ENCODE results near the gene HELZ.

DNA sequence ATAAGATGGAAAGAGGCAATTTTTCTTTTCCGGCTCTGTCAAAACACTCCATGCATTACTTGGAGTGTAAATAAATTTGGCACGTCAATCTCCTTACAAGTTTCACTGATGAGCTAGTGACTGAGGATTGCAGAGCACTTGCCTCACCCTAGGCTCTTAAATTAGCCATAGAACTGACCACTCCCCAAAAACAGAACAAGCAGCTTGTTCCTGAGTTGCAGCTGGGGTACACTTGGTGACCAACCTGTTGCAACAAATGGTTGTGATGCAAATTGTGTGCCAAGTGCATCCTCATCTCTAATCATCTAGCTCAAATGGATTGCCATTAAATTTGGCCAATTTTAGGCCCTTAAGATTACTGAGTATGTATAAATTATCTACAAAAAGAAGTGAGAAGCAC is 133.7 kb downstream of the HELZ start:
- TF ChIP-seq, protein P1, sequence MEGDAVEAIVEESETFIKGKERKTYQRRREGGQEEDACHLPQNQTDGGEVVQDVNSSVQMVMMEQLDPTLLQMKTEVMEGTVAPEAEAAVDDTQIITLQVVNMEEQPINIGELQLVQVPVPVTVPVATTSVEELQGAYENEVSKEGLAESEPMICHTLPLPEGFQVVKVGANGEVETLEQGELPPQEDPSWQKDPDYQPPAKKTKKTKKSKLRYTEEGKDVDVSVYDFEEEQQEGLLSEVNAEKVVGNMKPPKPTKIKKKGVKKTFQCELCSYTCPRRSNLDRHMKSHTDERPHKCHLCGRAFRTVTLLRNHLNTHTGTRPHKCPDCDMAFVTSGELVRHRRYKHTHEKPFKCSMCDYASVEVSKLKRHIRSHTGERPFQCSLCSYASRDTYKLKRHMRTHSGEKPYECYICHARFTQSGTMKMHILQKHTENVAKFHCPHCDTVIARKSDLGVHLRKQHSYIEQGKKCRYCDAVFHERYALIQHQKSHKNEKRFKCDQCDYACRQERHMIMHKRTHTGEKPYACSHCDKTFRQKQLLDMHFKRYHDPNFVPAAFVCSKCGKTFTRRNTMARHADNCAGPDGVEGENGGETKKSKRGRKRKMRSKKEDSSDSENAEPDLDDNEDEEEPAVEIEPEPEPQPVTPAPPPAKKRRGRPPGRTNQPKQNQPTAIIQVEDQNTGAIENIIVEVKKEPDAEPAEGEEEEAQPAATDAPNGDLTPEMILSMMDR (IDR thresholded peaks at IDR 0.05; ENCODE audit: extremely low read depth in 1 of 2, insufficient read depth in 1 of 2, low read depth in 1 of 2, low read length in 2 of 2), result no peak
- TF ChIP-seq POLR2AphosphoS5 (IDR thresholded peaks at IDR 0.05; ENCODE audit: insufficient read depth, low read depth, low read length), result no peak
- TF ChIP-seq, protein P2, sequence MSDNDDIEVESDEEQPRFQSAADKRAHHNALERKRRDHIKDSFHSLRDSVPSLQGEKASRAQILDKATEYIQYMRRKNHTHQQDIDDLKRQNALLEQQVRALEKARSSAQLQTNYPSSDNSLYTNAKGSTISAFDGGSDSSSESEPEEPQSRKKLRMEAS (IDR thresholded peaks at IDR 0.05; ENCODE audit: insufficient read depth, insufficient read length), result no peak
